Measurements from ENCODE around the gene LONP2.

LONP2 gene

GRCh38 chr16:48365601-48366164, 121.6 kb downstream of the LONP2 start:
- H3F3A ChIP-seq (ENCODE audit: insufficient read depth, low read length), result peaks cover 17% of the 10 kb centered on the region
- H3K4me3 ChIP-seq (ENCODE audit: low read length), result peak overlapping the region; percentile 68
- TF ChIP-seq EZH2phosphoT487 (IDR thresholded peaks at IDR 0.05; ENCODE audit: low read length) (no peak), CTCF (IDR thresholded peaks at IDR 0.05; ENCODE audit: low read length) (no peak), EZH2 (optimal IDR thresholded peaks at IDR 0.05; ENCODE audit: low read depth, low read length) (no peak)
- no peaks in the 10 kb centered on the region for H3K9me2 ChIP-seq (replicated peaks; ENCODE audit: insufficient read depth, low read length)
- H3K4me1 ChIP-seq (ENCODE audit: low read length), result peaks cover 18% of the 10 kb centered on the region
- H3K36me3 ChIP-seq (replicated peaks; ENCODE audit: insufficient read depth, low read length), result no peaks in the 10 kb centered on the region
- H3K27me3 ChIP-seq (replicated peaks; ENCODE audit: insufficient read depth, low read length), result no peaks in the 10 kb centered on the region
- peak; percentile 85 for DNase-seq
- peaks cover 12% of the 10 kb centered on the region for H4K20me1 ChIP-seq (ENCODE audit: insufficient read depth, low read length)
- H2AFZ ChIP-seq (ENCODE audit: low read length), result 0 out of 2 replicates have a peak overlapping the region, but pooled peaks have one; percentile 32
- H3K9me3 ChIP-seq (replicated peaks; ENCODE audit: insufficient read depth, low read length), result no peaks in the 10 kb centered on the region
- peaks cover 98% of the 10 kb centered on the region for H3K79me2 ChIP-seq (ENCODE audit: low read length)
- peak overlapping the region; percentile 88; the same call in 1 of the 2 replicates for H3K4me2 ChIP-seq (ENCODE audit: low read depth, low read length)
- H3K9ac ChIP-seq (ENCODE audit: low read length), result peak overlapping the region; percentile 76
- H3K27ac ChIP-seq (ENCODE audit: low read length), result peak overlapping the region; percentile 83

GRCh38 chr16:48366165-48367093, 122.3 kb downstream of the LONP2 start:
- no peaks in the 10 kb centered on the region for H3K9me2 ChIP-seq (replicated peaks; ENCODE audit: insufficient read depth, low read length)
- H3K4me1 ChIP-seq (ENCODE audit: low read length), result peaks cover 18% of the 10 kb centered on the region
- H3K36me3 ChIP-seq (replicated peaks; ENCODE audit: insufficient read depth, low read length), result no peaks in the 10 kb centered on the region
- 0 out of 2 replicates have a peak overlapping the region, but pooled peaks have one; percentile 32 for H2AFZ ChIP-seq (ENCODE audit: low read length)
- peak overlapping the region; percentile 88 for H3K4me2 ChIP-seq (ENCODE audit: low read depth, low read length)
- TF ChIP-seq EZH2phosphoT487 (IDR thresholded peaks at IDR 0.05; ENCODE audit: low read length), result no peak
- peak overlapping the region; percentile 83 for H3K27ac ChIP-seq (ENCODE audit: low read length)
- peaks cover 98% of the 10 kb centered on the region for H3K79me2 ChIP-seq (ENCODE audit: low read length)
- H3K4me3 ChIP-seq (ENCODE audit: low read length), result peak overlapping the region; percentile 68
- DNase-seq, result peak; percentile 77
- no peaks in the 10 kb centered on the region for H3K9me3 ChIP-seq (replicated peaks; ENCODE audit: insufficient read depth, low read length)
- no peaks in the 10 kb centered on the region for H3K27me3 ChIP-seq (replicated peaks; ENCODE audit: insufficient read depth, low read length)
- H3K9ac ChIP-seq (ENCODE audit: low read length), result peak overlapping the region; percentile 76
- peaks cover 16% of the 10 kb centered on the region for H4K20me1 ChIP-seq (ENCODE audit: insufficient read depth, low read length)
- peaks cover 17% of the 10 kb centered on the region for H3F3A ChIP-seq (ENCODE audit: insufficient read depth, low read length)

GRCh38 chr16:48367441-48368049, 123.4 kb downstream of the LONP2 start:
- peaks cover 98% of the 10 kb centered on the region for H3K79me2 ChIP-seq (ENCODE audit: low read length)
- H3K4me2 ChIP-seq (ENCODE audit: low read depth, low read length), result peak overlapping the region; percentile 88; the same call in 1 of the 2 replicates
- H3K4me3 ChIP-seq (ENCODE audit: low read length), result no peak overlapping the region
- no peaks in the 10 kb centered on the region for H3K9me2 ChIP-seq (replicated peaks; ENCODE audit: insufficient read depth, low read length)
- no peaks in the 10 kb centered on the region for H3K9me3 ChIP-seq (replicated peaks; ENCODE audit: insufficient read depth, low read length)
- H3K27me3 ChIP-seq (replicated peaks; ENCODE audit: insufficient read depth, low read length), result no peaks in the 10 kb centered on the region
- no peaks in the 10 kb centered on the region for H3K36me3 ChIP-seq (replicated peaks; ENCODE audit: insufficient read depth, low read length)
- no peak for DNase-seq
- H2AFZ ChIP-seq (ENCODE audit: low read length), result no peak overlapping the region
- H3F3A ChIP-seq (ENCODE audit: insufficient read depth, low read length), result peaks cover 17% of the 10 kb centered on the region
- no peak for TF ChIP-seq CTCF (IDR thresholded peaks at IDR 0.05; ENCODE audit: low read length)
- no peak for TF ChIP-seq EZH2phosphoT487 (IDR thresholded peaks at IDR 0.05; ENCODE audit: low read length)
- no peak for TF ChIP-seq EZH2 (optimal IDR thresholded peaks at IDR 0.05; ENCODE audit: low read depth, low read length)
- H4K20me1 ChIP-seq (ENCODE audit: insufficient read depth, low read length), result peaks cover 25% of the 10 kb centered on the region
- no peak overlapping the region for H3K9ac ChIP-seq (ENCODE audit: low read length)
- peaks cover 18% of the 10 kb centered on the region for H3K4me1 ChIP-seq (ENCODE audit: low read length)
- peak overlapping the region; percentile 83; the same call in 1 of the 2 replicates for H3K27ac ChIP-seq (ENCODE audit: low read length)
